NCI-H1417 treated with DMSO at 0.1 percent for 48 hours (cell line): ENCODE results near the gene PDPR.
"Not testable (repeated sequence)": the region's sequence is repeated elsewhere in the genome, so short reads cannot be mapped to it uniquely, and the experiment has no call there.

Source experiments
- DNase-seq: peaks from one replicate; lab custom pipeline; 2025; lab: John Stamatoyannopoulos, UW

PDPR gene

GRCh38 chr16:70128844-70129243 lies 14.7 kb downstream of the PDPR start:
- DNase-seq: not testable (repeated sequence)

- not testable (repeated sequence) for DNase-seq
Observed at GRCh38 chr16:70135796-70136195, 21.7 kb downstream of the PDPR start.

- not testable (repeated sequence) for DNase-seq
Observed at GRCh38 chr16:70136595-70136994, 22.5 kb downstream of the PDPR start.

- not testable (repeated sequence) for DNase-seq
Observed at GRCh38 chr16:70142739-70143138, 28.6 kb downstream of the PDPR start.

GRCh38 chr16:70143231-70143895 lies 29.2 kb downstream of the PDPR start:
- DNase-seq: not testable (repeated sequence)

GRCh38 chr16:70147853-70148252 lies 33.7 kb downstream of the PDPR start:
- not testable (repeated sequence) for DNase-seq

GRCh38 chr16:70148453-70148852 lies 34.3 kb downstream of the PDPR start:
- DNase-seq: not testable (repeated sequence)

GRCh38 chr16:70149296-70149695 lies 35.2 kb downstream of the PDPR start:
- DNase-seq: not testable (repeated sequence)

- DNase-seq: no peak
Observed at GRCh38 chr16:70151391-70151790, 37.3 kb downstream of the PDPR start.

- DNase-seq: no peak
Observed at GRCh38 chr16:70151941-70152509, 37.9 kb downstream of the PDPR start.

GRCh38 chr16:70152578-70153302 lies 38.6 kb downstream of the PDPR start:
- no peak for DNase-seq

GRCh38 chr16:70154736-70155135 lies 40.6 kb downstream of the PDPR start:
- not testable (repeated sequence) for DNase-seq

GRCh38 chr16:70156207-70156978 lies 42.3 kb downstream of the PDPR start:
- DNase-seq: no peak

- no peak for DNase-seq
Observed at GRCh38 chr16:70157105-70157476, 43.0 kb downstream of the PDPR start.

GRCh38 chr16:70157477-70158260 lies 43.5 kb downstream of the PDPR start:
- DNase-seq: no peak

- DNase-seq: no peak
Observed at GRCh38 chr16:70158261-70158939, 44.3 kb downstream of the PDPR start.

GRCh38 chr16:70159355-70160348 lies 45.5 kb downstream of the PDPR start:
- DNase-seq: no peak

- DNase-seq: no peak
Observed at GRCh38 chr16:70160388-70160787, 46.3 kb downstream of the PDPR start.

- DNase-seq: no peak
Observed at GRCh38 chr16:70160821-70161220, 46.7 kb downstream of the PDPR start.

GRCh38 chr16:70161350-70161749 lies 47.2 kb downstream of the PDPR start:
- no peak for DNase-seq
